ENCODE data around the gene CCDC142.

Gene CCDC142

GRCh38 chr2:74513605-74514367, 31.0 kb upstream of the CCDC142 start:
- peak in 1 of 5 donors; percentile 69 for DNase-seq

- DNase-seq, result no peak
Observed at GRCh38 chr2:74512744-74513604, 30.2 kb upstream of the CCDC142 start.

- DNase-seq, result no peak
Observed at GRCh38 chr2:74511104-74511989, 28.5 kb upstream of the CCDC142 start.

- no peak for DNase-seq
Observed at GRCh38 chr2:74510272-74510671, 27.5 kb upstream of the CCDC142 start.

- no peak for DNase-seq
Observed at GRCh38 chr2:74507926-74508520, 25.2 kb upstream of the CCDC142 start.

GRCh38 chr2:74507145-74507925, 24.5 kb upstream of the CCDC142 start, which contains the start of gene PCGF1:
Gene PCGF1, minus strand, starts transcription at chr2:74507695. Its CDS starts 27 bp downstream, at chr2:74507668.
- peak; percentile 94 to 98 (median 96) for DNase-seq

GRCh38 chr2:74505448-74506246, 22.8 kb upstream of the CCDC142 start:
- no peak for DNase-seq

GRCh38 chr2:74504591-74504990, 21.8 kb upstream of the CCDC142 start:
- no peak for DNase-seq

- DNase-seq, result no peak
Observed at GRCh38 chr2:74503506-74504475, 21.0 kb upstream of the CCDC142 start.

- peak in 1 of 5 donors; percentile 69 for DNase-seq
Observed at GRCh38 chr2:74502720-74503505, 20.1 kb upstream of the CCDC142 start.

GRCh38 chr2:74502147-74502719, 19.4 kb upstream of the CCDC142 start:
- DNase-seq, result no peak

- DNase-seq, result no peak
Observed at GRCh38 chr2:74501335-74502071, 18.7 kb upstream of the CCDC142 start.

GRCh38 chr2:74500578-74500946, 17.8 kb upstream of the CCDC142 start:
- no peak for DNase-seq

- DNase-seq, result no peak
Observed at GRCh38 chr2:74499940-74500577, 17.3 kb upstream of the CCDC142 start.

GRCh38 chr2:74499267-74499939, 16.6 kb upstream of the CCDC142 start, which contains the start of gene LBX2:
Gene LBX2, minus strand, starts transcription at chr2:74499603. Its CDS starts 66 bp downstream, at chr2:74499537.
- DNase-seq, result peak in 1 of 5 donors; percentile 29
